Esophagus muscularis mucosa (tissue), 3 donors: ENCODE results near the gene PTPN20.

Experiments used
- POLR2A ChIP-seq: fragments of 450-650 bp; IDR thresholded peaks from one replicate; pipeline ENCODE4 v1.6.1; 2017; ENCODE audit warnings: antibody characterized with exemption, moderate library complexity, mild to moderate bottlenecking, low read depth
- POLR2AphosphoS5 ChIP-seq, 2 donors: sonication (generic); formaldehyde crosslinking; IDR thresholded peaks; one replicate each; pipeline ENCODE4 v1.6.1; 2017; ENCODE audit warnings: antibody characterized with exemption in 2 of 2
- TF ChIP-seq, protein P1 (sequence below), 3 experiments: fragments of 200-600 bp in 2 of 3; fragments of 450-650 bp in 1 of 3; sonication (generic) in 2 of 3; IDR thresholded peaks; one replicate each; pipeline ENCODE4 v1.5.1; 2017 to 2019; ENCODE audit warnings: antibody characterized with exemption in 3 of 3, mild to moderate bottlenecking in 2 of 3, moderate library complexity in 1 of 3

DNA sequence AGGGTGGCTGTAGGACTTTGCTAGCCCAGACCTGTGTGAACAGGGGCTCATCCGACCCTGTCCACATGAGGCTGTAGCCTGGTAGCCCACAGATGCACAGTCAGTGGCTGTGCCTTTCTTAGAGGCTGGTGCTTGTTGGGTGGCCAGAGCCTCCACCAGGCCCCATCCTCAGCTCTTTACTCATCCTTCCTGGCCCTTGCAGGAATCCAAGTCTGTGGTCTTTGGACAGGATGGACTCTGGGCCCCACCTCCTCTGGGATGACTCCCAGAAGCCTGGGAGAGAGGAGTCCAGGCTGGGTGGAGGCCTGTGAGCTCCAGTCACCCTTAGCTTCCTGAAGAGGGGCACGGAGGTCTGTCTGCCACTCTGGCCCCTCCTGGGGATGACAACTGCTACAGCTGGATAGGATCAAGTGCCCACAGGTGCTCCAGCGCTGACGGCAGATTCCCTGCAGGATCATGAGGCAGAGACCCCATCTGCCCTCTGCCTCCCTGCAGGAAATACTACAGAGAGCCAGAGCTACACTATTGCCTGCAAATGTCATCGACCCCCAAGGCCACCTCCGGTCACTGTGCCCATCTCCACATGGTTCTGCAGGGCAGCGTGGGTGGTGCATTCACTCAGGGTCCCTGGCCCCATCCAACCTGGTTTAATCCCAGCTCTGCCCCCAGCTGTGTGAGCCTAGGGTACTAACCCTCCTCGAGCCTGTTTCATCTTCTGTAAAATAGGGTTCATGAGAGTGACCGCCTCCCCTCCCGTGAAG lies 114.5 kb downstream of the PTPN20 start:
- TF ChIP-seq, protein P1, sequence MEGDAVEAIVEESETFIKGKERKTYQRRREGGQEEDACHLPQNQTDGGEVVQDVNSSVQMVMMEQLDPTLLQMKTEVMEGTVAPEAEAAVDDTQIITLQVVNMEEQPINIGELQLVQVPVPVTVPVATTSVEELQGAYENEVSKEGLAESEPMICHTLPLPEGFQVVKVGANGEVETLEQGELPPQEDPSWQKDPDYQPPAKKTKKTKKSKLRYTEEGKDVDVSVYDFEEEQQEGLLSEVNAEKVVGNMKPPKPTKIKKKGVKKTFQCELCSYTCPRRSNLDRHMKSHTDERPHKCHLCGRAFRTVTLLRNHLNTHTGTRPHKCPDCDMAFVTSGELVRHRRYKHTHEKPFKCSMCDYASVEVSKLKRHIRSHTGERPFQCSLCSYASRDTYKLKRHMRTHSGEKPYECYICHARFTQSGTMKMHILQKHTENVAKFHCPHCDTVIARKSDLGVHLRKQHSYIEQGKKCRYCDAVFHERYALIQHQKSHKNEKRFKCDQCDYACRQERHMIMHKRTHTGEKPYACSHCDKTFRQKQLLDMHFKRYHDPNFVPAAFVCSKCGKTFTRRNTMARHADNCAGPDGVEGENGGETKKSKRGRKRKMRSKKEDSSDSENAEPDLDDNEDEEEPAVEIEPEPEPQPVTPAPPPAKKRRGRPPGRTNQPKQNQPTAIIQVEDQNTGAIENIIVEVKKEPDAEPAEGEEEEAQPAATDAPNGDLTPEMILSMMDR (IDR thresholded peaks at IDR 0.05), result no peak
- TF ChIP-seq POLR2AphosphoS5 (IDR thresholded peaks at IDR 0.05) (no peak), POLR2A (no peak)
